Tibial nerve (tissue), 4 donors: ENCODE data around the gene KRTAP5-5. TPM values are rescaled to one million over a fixed set of nuclear protein-coding genes. Genes with fewer than 3 reads are reported as not detected.
A peak's percentile ranks its signal among the peaks of the same experiment; 100 is the strongest.

ENCODE experiments used
- DNase-seq, 2 donors: peaks; one replicate each; pipeline ENCODE4 v3.0.0-alpha.2; 2019; ENCODE audit warnings: low spot score in 2 of 2
- H3K27ac ChIP-seq, 4 donors: fragments of 200-600 bp; sonication (generic) in 3 of 4; one replicate each; pipeline ENCODE4 v1.5.1; 2017 to 2019; ENCODE audit warnings: mild to moderate bottlenecking in 1 of 4
- H3K27me3 ChIP-seq, 2 donors: fragments of 200-600 bp; sonication (generic) in 1 of 2; one replicate each; pipeline versions ENCODE4 v1.5.1 to v1.6.0; 2017 to 2019
- H3K36me3 ChIP-seq, 3 donors: fragments of 200-600 bp; sonication (generic); one replicate each; pipeline ENCODE4 v1.5.1; 2018 to 2019
- H3K4me1 ChIP-seq, 4 donors: fragments of 200-600 bp; sonication (generic) in 3 of 4; one replicate each; pipeline ENCODE4 v1.5.1; 2017 to 2019
- H3K4me3 ChIP-seq, 4 donors: fragments of 200-600 bp; sonication (generic) in 3 of 4; one replicate each; pipeline ENCODE4 v1.5.1; 2017 to 2019; ENCODE audit warnings: mild to moderate bottlenecking in 1 of 4, moderate library complexity in 1 of 4
- H3K9me3 ChIP-seq, 4 donors: fragments of 200-600 bp; sonication (generic) in 3 of 4; one replicate each; pipeline ENCODE4 v1.5.1; 2017 to 2019
- CTCF ChIP-seq, 5 experiments: fragments of 200-600 bp in 3 of 5; fragments of 450-650 bp in 2 of 5; sonication (generic) in 3 of 5; IDR thresholded peaks; one replicate each; pipeline ENCODE4 v1.5.1; 2016 to 2019; ENCODE audit warnings: antibody characterized with exemption in 5 of 5, mild to moderate bottlenecking in 3 of 5, moderate library complexity in 2 of 5
- EP300 ChIP-seq, 2 donors: sonication (generic); formaldehyde crosslinking; IDR thresholded peaks; one replicate each; pipeline ENCODE4 v1.6.1; 2017; ENCODE audit warnings: antibody characterized with exemption in 2 of 2, mild to moderate bottlenecking in 1 of 2
- POLR2A ChIP-seq, 2 donors: fragments of 450-650 bp; IDR thresholded peaks; one replicate each; pipeline ENCODE4 v1.6.1; 2017; ENCODE audit warnings: antibody characterized with exemption in 2 of 2, mild to moderate bottlenecking in 2 of 2, moderate library complexity in 2 of 2
- WGBS, 2 donors: methylation state at CpG; one replicate each; pipeline ENCODE4 v1.1.5; 2018; 5-methylcytosine and 5-hydroxymethylcytosine counted together
- total RNA-seq, 4 donors: library from RNA; depleted of rRNA; stranded (reverse); fragments of >200 nt; gene quantifications; one replicate each; pipeline ENCODE4 v1.1.0, GENCODE V29; 2016

Gene KRTAP5-5
- total RNA-seq, 4 donors from 2014 or later: not detected

GRCh38 chr11:1640076-1640946 lies 10.7 kb downstream of the KRTAP5-5 start:
- 53 to 69% methylated on average over 27 to 28 of the region's 32 CpGs for WGBS, 2 donors
- Histone ChIP-seq H3K36me3 (no peaks in the 10 kb centered on the region), H3K9me3 (no peaks in the 10 kb centered on the region), H3K27me3 (peaks cover 0 to 24% of the 10 kb centered on the region in 2 donors), H3K4me3 (no peak overlapping the region), H3K27ac (no peak overlapping the region), H3K4me1 (peaks cover 0 to 12% (median 0%) of the 10 kb centered on the region in 4 donors)
- no peak for DNase-seq
- no peak for TF ChIP-seq POLR2A (IDR thresholded peaks at IDR 0.05)
- peak; percentile 48 to 67 (median 61) for TF ChIP-seq CTCF (IDR thresholded peaks at IDR 0.05)
- TF ChIP-seq EP300 (IDR thresholded peaks at IDR 0.05): no peak

- WGBS, 2 donors: 85 to 87% methylated on average over 15 of the region's 15 CpGs
- peaks cover 0 to 12% (median 0%) of the 10 kb centered on the region in 4 donors for H3K4me1 ChIP-seq
- H3K36me3 ChIP-seq: no peaks in the 10 kb centered on the region
- H3K27ac ChIP-seq: no peak overlapping the region
- H3K4me3 ChIP-seq: no peak overlapping the region
- no peak for TF ChIP-seq POLR2A (IDR thresholded peaks at IDR 0.05)
- TF ChIP-seq CTCF (IDR thresholded peaks at IDR 0.05): no peak
- no peak for TF ChIP-seq EP300 (IDR thresholded peaks at IDR 0.05)
- H3K27me3 ChIP-seq: peaks cover 0 to 24% of the 10 kb centered on the region in 2 donors
- no peaks in the 10 kb centered on the region for H3K9me3 ChIP-seq
- DNase-seq: no peak
Observed at GRCh38 chr11:1641096-1641495, 11.5 kb downstream of the KRTAP5-5 start.

DNA sequence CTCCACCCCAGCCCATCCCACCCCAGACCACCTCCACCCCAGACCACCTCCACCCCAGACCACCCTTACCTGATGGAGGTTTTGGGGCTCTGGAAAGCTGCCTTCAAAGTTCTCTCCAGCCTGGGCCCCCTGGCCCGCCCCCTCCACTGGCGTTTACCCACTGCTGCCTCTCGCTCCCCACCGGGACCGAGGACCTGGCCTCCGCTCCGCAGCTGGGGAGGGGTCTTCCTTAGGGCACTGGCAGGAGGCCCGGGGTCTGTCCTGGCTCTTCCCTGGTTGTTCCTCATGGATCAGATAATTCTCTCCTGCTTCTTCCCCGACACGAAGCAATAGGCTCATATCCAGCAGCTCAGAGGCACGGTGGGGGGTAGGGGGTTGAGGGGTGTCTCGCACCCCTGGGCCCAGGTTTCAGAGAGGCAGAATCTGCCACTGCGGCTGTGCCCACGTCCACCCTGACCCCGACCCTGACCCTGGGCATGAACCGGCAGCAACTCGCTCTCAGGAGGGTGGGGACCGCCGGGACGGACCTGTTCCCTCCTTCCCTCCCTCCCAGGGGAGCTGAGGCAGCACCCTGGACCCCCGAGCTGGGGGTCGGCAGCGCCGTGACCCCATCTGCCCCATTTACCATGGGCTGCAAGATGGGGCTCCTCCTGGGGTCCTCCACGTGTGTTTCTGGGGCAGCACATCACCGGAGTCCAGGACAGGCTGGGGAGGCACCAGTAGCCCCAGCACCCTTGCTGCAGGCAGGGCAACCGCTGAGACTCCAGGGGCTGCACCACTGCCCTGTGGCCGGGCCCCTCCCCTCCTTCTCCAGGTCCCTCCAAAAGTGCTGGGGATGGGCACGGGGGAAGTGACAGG lies 12.9 kb downstream of the KRTAP5-5 start:
- TF ChIP-seq EP300 (IDR thresholded peaks at IDR 0.05) (no peak), POLR2A (IDR thresholded peaks at IDR 0.05) (no peak), CTCF (IDR thresholded peaks at IDR 0.05) (no peak)
- Histone ChIP-seq H3K4me3 (no peak overlapping the region), H3K9me3 (no peaks in the 10 kb centered on the region), H3K4me1 (peaks cover 0 to 12% (median 0%) of the 10 kb centered on the region in 4 donors), H3K27ac (no peak overlapping the region), H3K36me3 (no peaks in the 10 kb centered on the region), H3K27me3 (peaks cover 0 to 24% of the 10 kb centered on the region in 2 donors)
- WGBS, 2 donors: 72 to 82% methylated on average over 20 to 25 of the region's 29 CpGs
- no peak for DNase-seq

DNA sequence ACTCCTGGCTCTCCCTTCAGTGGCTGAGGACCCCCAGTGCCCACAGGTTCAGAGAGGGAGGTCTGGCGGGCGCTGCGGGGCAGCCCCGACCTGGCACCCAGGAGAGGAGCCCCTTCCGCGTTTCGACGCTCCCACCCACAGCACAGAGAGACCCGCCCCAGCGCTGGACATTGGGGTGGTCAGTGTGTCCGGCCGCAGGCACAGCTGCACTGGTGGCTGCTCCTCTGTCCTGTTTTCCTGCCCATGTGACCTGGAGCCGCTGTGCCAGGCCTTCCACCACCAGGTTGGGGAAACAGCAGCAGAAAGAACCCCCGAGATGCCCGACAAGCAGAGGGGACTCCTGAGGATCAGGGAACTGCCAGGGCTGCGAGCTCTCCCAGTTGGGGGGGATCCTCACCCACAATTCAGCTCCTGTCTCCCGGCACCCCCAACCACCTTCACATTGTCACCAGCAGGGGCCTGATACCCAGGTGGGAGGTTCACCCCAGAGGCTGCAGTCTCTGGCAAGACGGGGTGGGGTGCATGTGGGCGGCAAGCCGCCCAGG lies 13.6 kb downstream of the KRTAP5-5 start:
- no peak overlapping the region for H3K27ac ChIP-seq
- H3K4me3 ChIP-seq: no peak overlapping the region
- peaks cover 0 to 12% (median 0%) of the 10 kb centered on the region in 4 donors for H3K4me1 ChIP-seq
- 92 to 93% methylated on average over 15 to 20 of the region's 20 CpGs for WGBS, 2 donors
- H3K36me3 ChIP-seq: no peaks in the 10 kb centered on the region
- DNase-seq: no peak
- H3K27me3 ChIP-seq: peaks cover 0 to 24% of the 10 kb centered on the region in 2 donors
- no peaks in the 10 kb centered on the region for H3K9me3 ChIP-seq
- no peak for TF ChIP-seq POLR2A (IDR thresholded peaks at IDR 0.05)
- TF ChIP-seq CTCF (IDR thresholded peaks at IDR 0.05): no peak
- TF ChIP-seq EP300 (IDR thresholded peaks at IDR 0.05): no peak
